ENCODE results near the gene HSPB3. TPM values are rescaled to one million over a fixed set of nuclear protein-coding genes. Genes with fewer than 3 reads are reported as not detected.
"Not testable (repeated sequence)": the region's sequence is repeated elsewhere in the genome, so short reads cannot be mapped to it uniquely, and the experiment has no call there.

HSPB3 gene
- total RNA-seq, 2 experiments from 2014 or later: not detected

DNA sequence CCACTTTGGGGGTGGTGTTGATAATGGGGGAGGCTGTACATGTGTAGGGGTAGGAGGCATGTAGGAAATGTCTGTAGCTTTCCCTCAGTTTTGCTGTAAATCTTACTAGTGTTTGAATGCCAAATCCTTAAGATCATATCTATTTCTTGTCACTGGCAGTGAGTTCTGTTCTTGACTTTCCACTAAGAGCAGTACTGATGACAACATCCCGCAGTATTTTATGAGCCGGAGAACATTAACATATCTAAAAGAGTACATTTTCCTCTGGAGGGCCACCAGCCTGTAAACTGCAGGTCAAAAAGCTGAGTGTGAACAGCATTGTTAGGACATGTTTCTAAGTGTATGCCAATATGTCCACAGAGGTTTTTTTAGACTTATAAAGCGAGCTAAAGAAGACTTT is 2.5 kb upstream of the HSPB3 start:
- CTCF ChIA-PET: no interaction called here

DNA sequence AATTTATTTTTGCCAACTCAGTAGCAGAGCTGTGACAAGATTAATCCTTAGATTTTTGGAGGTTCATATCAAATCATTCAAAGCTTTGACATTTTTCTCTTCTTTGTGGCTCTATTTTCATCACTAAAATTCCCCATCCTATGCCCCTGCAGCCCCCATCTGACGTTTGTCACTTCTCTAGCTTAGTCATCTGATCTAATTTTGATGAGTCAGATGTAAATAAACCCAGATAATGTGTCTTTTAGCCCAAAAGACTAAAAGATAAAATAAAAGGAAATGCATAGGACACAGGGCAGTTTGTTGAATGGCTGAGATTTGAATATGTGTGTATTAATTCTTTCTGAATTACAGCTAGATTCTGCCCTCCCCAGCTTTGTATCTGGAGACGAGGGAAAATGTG is 897 bp upstream of the HSPB3 start:
- CTCF ChIA-PET: no interaction called here
- POLR2A ChIA-PET: no interaction called here

More for the DNA sequence above, 2.5 kb upstream of the HSPB3 start:
- POLR2A ChIA-PET: no interaction called here

DNA sequence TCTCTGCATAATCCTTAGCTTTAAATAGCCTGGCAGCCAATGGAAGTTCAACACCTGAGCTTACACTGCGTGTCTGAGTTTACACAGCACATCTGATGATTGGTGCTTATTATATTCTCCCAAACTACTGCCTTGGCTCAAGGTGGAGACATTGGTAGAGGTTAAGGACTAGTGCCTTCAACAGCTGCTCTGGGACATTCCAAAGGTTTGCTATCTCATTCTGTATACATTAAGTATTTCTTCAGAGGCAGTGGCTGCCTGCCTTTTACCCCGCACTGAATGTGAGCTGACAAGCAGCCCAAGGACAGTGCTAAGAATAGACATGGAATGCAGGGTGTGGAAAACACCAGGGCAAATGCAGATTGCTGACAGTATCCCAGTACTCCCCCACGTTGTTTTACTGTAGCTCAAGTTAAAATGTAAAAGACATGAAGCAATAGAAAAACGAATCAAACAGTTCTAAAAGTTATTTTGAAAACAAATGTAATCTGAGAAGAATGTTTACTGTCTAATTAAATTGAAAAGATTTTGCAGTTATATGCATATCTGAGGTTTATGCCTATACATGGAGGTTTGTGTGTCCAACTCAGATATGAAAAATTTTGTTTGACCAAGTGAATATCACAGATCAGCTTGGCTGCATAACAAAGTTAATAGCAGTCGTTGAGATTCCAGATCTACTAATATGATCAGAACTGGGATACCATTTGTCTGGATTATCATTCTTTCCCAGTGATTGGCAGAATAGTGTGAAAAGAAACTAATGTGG is 1.8 kb downstream of the HSPB3 start:
- POLR2A ChIA-PET: no interaction called here

DNA sequence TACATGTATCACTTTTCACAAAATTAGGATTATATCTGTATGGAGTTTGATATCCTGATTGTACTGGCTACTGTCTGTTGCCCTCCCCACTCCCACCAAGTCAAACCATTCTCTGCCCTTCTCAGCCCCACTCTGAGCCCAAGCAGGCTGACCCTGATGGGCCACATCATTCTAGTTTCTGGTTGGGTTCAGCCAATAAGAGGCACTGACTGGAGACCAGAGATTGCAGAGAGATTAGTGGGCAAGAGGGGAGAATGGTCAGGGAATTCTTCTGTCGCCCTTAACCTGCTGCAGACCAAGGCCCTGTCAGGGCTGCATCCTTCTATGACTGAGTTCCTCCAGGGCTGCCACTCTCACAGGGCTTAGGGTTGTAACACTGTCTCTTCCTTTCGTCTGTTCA is 2.7 kb downstream of the HSPB3 start:
- ChIA-PET POLR2A (no interaction called here), CTCF (interaction anchor here (1.2 kb wide), 1 partner anchor 30 kb away, joined by 3 read pairs; no protein-coding TSS in a partner anchor)

More for the DNA sequence above, 1.8 kb downstream of the HSPB3 start:
- CTCF ChIA-PET: interaction anchor here (1.2 kb wide), 1 partner anchor 31 kb away, joined by 3 read pairs; no protein-coding TSS in a partner anchor

DNA sequence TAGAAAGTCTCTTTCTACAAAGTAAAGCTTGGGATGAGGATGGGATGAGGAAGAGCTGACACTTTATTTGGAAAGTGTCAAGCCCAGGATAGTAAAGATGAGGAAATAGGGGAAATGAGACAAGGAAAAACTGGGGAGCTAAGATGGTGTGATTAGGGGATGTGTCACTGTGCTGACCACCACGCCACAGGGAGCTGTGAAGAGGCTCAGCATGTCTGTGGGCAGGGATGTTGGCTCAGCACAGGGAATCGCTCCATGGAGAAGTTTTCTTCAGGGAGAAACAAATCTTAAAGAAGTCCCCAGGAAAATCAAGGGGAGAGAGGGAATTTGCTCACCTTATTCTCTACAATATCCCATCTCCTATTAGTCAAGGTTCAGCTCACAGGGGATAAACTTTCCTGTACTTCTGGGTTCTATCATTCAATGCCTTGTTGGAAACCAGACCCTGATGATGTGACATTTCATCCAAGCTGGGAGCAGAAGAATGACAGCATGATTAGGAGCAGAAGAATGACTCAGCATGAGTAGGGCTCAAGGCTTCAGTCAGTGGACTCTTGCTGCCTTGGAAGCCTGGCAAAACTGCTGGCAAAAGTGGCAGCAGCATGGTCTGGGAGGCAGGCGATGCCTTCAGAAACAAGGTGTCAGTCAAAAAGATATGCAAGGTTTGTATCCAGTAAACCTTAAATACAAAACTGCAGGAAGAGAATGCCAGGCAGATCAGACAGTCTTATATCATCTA is 4.9 kb downstream of the HSPB3 start:
- CTCF ChIA-PET: interaction anchor here (0.6 to 1.5 kb wide), 2 partner anchors 29 to 437 kb away, joined by 3 read pairs; no protein-coding TSS in a partner anchor

DNA sequence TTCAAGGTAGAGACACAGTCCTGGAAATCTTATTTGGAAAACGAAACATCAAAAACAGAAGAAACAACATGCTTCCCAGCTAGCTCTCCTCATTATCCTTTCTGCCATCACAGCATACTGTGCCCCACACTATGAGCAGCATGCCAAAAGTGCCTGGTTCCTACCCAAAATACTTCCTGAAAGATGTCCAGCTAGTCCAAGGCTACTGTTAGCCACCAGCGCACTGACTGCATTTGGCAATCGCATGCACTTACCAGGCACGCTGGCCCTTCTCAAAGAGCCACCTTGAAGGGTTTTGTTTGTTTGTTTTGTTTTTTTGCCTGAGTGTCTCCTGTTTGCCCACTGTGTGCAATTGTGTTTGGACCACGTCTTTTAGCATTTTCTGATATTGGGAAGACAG is 6.8 kb downstream of the HSPB3 start:
- CTCF ChIA-PET: no interaction called here
- POLR2A ChIA-PET: no interaction called here

More for the DNA sequence above, 4.9 kb downstream of the HSPB3 start:
- POLR2A ChIA-PET: no interaction called here

DNA sequence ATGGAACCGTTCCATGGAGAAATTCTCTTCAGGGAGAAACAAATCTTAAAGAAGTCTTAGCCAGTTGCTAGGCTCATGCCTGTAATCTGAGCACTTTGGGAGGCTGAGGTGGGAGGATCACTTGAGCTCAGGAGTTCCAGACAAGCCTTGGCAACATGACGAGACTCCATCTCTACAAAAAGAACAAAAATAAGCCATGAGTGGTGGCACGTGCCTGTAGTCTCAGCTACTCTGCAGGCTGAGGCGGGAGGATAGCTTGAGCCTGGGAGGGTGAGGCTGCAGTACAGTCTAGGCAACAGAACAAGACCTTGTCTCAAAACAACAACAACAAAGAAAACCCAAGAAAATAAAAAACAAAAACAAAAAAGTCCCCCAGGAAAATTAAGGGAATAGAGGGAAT is 8.2 kb downstream of the HSPB3 start:
- POLR2A ChIA-PET: no interaction called here
- CTCF ChIA-PET: no interaction called here

DNA sequence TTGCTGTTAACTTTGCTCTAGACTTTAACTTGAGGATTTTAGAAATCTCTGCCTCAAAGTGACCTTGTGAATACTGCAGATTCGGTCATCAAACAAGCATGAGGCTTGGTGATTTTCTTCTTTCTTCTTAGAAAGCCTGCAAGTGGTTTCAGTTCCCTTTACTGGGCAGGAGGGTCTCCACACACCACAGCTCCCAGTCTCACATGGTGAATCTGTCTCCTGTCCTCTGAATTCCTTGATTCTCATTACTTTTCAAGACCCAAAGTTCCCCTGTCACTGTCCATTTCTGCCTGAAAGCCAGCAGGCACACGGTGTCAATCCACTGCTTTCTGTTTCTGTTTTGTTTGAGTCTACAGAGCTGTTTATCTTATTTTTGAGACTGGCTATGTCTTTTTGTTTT is 14.1 kb downstream of the HSPB3 start:
- CTCF ChIA-PET: no interaction called here

DNA sequence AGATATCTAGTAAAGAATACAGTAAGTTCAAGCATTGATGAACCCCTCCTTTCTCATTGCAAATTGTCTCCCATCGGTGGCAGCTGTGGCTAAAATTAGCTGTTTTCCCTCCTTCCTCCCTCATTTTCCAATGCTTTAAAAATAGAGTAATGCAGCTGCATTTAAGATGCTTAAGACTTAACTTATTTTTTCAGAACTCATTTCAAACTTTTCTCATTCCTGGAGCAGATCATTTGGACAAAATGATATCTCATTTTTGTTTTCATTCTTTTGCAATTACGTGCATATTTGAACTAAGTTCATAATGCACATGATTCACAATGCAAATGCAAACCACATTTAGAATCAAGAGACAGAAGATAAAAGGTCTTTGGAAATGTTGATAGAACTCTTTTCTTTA is 14.6 kb downstream of the HSPB3 start:
- CTCF ChIA-PET: no interaction called here
- POLR2A ChIA-PET: no interaction called here

More for the DNA sequence above, 14.1 kb downstream of the HSPB3 start:
- POLR2A ChIA-PET: no interaction called here

DNA sequence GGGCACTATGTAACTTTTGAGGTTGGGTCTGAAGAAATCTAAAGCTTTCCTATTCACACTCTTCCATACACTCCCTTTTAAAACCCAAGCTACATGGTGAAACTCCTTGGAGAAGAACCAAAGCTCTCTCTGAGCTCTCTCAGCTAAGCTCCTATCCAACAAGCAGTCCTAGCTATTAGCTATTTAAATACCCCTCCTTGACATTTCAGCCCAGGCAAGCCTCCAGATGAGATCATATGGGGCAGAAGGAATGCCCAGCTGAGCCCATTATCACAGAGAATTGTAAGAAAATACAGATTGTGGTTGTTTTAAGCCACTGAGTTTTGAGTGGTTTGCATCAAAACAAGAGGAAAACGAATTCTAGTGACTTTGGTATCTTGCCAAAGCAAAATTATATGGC is 15.2 kb downstream of the HSPB3 start:
- ChIA-PET POLR2A (no interaction called here), CTCF (no interaction called here)

DNA sequence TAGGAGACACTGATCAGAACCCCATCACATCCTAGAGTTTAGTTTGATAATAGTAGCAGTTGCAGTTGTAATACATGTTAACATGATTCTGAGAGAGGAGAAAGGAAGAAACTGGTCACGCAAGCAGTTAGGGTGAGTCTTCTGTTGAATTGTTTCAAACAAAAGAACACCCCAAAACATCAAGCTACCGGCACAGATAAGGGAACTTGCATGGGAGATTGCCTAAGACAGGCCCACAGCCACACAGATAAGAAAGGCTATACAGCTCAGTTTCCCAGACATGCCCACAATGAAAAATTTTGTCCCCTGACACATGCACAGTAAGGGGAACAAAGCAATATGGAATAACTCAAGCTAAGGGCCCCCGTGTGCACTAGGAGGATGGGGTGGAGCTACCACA is 15.9 kb downstream of the HSPB3 start:
- ChIA-PET POLR2A (no interaction called here), CTCF (no interaction called here)

DNA sequence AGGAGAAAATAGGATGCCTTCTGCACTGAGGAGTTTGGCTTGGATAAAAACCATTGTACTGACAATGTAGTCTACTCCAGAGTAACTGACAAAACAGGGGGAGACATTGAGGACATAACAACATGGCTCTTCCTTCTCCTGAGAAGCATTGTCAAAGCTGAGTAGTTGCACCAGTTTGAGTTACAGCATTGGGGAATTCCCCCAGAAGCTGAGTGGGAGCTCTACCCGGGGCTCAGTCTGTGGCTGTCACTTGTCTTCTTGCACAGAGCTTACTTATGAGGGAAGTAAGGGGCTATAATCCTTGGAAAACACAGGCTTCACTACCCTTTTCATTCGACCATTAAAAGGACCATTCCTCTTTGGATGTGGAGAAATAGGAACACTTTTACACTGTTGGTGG is 21.2 kb downstream of the HSPB3 start:
- POLR2A ChIA-PET: no interaction called here
- CTCF ChIA-PET: no interaction called here

DNA sequence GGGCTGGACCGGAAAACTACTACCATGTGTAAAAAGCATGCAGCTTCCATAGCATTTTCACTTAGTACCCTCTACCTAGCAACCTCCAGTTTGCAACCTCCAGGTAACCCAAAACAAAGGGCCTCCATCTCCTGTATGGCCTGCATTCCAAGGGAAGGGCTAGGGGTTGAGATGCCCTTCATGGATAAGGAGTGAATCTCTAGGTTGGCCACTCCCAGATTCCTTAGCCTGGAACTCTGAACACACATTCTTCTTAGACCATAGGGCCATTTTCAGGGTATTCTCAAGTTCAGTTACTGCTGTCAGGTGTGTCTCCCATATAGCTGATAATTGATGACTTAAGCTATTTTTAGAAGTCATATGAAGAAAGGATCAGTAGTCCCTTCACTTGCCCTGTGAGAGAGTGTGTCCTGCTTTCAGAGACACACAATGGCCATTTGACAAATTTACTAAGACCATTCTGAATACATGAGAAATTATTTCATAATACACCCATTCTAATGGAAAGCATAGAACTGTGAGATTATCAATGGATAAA is 22.5 kb downstream of the HSPB3 start:
- POLR2A ChIA-PET: no interaction called here
- CTCF ChIA-PET: no interaction called here

DNA sequence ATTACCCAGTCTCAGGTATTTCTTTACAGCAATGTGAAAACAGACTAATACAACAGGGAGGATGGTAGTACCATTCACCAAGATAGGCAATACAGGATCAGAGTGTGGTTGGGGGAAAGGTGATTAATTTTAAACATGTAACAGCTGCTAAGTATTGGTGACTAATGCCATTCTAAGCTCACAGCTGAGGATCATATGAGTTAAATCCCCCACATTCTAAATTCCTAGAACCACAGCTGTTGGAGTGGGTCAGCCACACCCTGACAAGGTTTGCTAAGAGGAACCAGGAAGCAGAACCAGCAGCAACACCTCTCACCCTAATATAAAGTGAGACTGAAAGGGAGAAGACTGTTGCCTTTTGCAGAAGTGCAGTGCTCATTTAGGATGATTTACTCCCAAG is 24.8 kb downstream of the HSPB3 start:
- ChIA-PET CTCF (no interaction called here), POLR2A (no interaction called here)

DNA sequence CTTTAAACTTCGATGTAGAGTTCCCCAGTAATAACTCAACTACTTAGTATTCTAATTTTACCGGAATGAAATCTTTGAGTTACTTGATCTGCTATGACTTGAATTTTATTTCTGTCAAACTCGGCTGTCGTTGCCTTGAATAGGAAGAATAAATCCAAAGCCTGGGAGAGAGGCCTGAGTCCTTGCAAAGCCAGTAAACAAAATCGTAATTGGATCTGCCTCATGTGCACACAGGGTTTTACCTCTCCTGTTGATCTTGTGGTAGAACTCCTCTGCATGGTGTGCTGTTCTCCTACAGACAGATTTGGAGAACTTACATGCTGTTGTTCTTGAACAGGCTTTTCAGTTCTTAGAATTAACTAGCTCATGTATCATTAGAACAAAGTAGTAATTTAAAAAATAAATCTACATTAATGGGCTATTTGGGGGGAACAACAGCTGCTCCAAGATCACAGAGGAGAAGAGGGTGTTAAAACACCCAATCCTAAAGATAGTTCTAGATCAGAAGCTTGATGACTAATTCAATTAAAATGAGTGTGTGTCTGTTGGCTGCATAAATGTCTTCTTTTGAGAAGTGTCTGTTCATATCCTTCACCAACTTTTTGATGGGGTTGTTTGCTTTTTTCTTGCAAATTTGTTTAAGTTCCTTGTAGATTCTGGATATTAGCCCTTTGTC is 28.9 kb downstream of the HSPB3 start:
- POLR2A ChIA-PET: no interaction called here
- CTCF ChIA-PET: no interaction called here

DNA sequence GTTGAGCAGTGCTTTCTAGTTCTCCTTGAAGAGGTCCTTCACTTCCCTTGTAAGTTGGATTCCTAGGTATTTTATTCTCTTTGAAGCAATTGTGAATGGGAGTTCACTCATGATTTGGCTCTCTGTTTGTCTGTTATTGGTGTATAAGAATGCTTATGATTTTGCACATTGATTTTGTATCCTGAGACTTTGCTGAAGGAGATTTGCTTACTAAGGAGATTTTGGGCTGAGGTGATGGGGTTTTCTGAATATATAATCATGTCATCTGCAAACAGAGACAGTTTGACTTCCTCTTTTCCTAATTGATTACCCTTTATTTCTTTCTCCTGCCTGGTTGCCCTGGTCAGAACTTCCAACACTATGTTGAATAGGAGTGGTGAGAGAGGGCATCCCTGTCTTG is 30.2 kb downstream of the HSPB3 start:
- CTCF ChIA-PET, POLR2A ChIA-PET: not testable (repeated sequence)

DNA sequence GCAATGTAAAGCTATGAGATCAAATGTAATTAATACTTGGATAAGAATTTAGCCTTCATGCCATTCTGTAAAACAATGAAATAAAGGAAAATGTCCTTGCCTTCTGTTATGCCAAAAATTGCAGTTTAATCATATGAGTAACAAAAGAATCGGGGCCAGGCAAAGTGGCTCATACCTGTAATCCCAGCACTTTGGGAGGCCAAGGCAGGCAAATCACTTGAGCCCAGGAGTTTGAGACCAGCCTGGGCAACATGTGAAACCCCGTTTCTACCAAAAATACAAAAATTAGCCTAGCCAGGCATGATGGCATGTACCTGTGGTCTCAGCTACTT is 34.1 kb downstream of the HSPB3 start:
- CTCF ChIA-PET: interaction anchor here (1.0 to 1.2 kb wide), 4 partner anchors 8 to 189 kb away, joined by 3 read pairs; no protein-coding TSS in a partner anchor
- POLR2A ChIA-PET: not testable (repeated sequence)

DNA sequence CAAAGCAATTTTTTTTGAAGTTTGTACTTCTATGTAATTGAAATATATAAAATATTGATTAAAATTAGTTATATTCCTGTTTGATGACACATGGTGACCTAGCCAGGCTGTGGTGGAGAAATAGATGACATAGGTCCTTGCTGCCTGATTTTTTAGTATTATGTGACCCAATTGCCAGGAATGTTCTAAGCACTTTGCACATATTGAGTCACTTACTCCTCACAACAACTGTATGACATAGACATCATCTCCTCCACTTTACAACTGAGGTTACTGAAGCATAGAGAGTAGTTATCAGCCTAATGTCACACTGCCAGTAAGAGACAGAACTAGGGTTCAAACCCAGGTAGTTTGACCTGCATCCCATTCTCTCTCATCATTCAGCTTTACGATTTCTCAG is 35.8 kb downstream of the HSPB3 start:
- POLR2A ChIA-PET: no interaction called here
- CTCF ChIA-PET: no interaction called here

DNA sequence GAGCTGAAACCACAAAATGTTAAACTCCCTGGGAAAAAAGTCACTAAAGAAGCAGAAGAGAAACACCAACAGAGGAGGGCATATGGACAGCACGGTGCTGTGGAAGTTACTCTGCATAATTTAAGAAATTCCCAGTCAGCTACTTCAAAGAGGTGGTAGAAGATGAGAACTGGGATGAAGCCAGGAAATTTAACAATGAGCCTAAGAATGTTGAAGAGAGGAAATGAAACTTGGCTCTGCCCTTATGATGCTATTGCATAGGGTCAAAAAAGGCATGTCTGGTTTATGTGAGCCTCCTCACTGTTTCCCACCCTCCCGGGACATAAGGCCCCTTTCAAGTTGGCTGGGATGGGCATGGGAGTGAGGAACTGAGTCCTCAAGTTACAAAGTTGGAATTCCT is 36.7 kb downstream of the HSPB3 start:
- ChIA-PET CTCF (no interaction called here), POLR2A (no interaction called here)

DNA sequence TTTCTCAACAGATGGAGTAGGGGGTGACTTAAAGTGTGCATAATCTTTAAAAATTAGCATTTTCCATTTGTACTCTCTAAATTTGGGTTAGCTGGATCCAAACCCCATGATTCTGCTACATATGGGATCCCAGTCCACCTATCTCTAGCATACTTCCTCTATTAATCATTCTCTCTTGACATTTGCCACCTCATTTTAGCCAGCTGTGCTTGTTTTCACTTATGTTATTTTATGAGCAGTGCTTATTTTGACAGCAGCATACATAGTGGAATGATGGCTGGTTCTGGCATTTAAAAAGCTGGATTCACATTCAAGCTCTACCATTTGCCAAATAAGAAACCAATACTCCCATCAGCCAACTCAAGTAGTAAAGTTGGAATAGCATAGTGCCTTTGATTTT is 39.5 kb downstream of the HSPB3 start:
- ChIA-PET CTCF (no interaction called here), POLR2A (no interaction called here)

Data from activated CD8-positive, alpha-beta memory T cell treated with anti-CD3 and anti-CD28 coated beads for 36 hours (primary cell).